ENCODE data around the gene APOA5. TPM values are rescaled to one million over a fixed set of nuclear protein-coding genes. Genes with fewer than 3 reads are reported as not detected.
A peak's percentile ranks its signal among the peaks of the same experiment; 100 is the strongest.
"Not testable (repeated sequence)": the region's sequence is repeated elsewhere in the genome, so short reads cannot be mapped to it uniquely, and the experiment has no call there.

APOA5 gene
- total RNA-seq, 2 experiments from 2014 or later = not detected

GRCh38 chr11:116771935-116772334 is 19.7 kb downstream of the APOA5 start:
- Histone ChIP-seq H3K27ac (ENCODE audit: low read depth, low read length, poor library complexity, severe bottlenecking) (peak overlapping the region; percentile 81), H3K79me2 (ENCODE audit: insufficient read depth, low read depth, low read length) (peaks cover 33% of the 10 kb centered on the region), H3K9me2 (ENCODE audit: insufficient read depth, low read length) (no peaks in the 10 kb centered on the region), H3K36me3 (ENCODE audit: insufficient read depth, low read length) (peaks cover 39% of the 10 kb centered on the region), H3K4me1 (ENCODE audit: insufficient read depth, low read length, poor library complexity, severe bottlenecking) (peaks cover 43% of the 10 kb centered on the region), H4K20me1 (ENCODE audit: insufficient read depth, low read length) (no peaks in the 10 kb centered on the region), H2AFZ (ENCODE audit: low read length) (peak overlapping the region; percentile 53; the same call in 1 of the 2 replicates), H3K9me3 (ENCODE audit: low read length) (no peaks in the 10 kb centered on the region), H3K4me3 (ENCODE audit: low read depth, low read length, poor library complexity, severe bottlenecking) (peak overlapping the region; percentile 81), H3K4me2 (ENCODE audit: low read length) (peak overlapping the region; percentile 86)
- peak; percentile 6 for DNase-seq (ENCODE audit: low spot score)
- ChIA-PET CTCF (ENCODE audit: unreplicated experiment) (interaction anchor here (1.3 kb wide), 1 partner anchor 15 kb away, joined by 4 read pairs; no protein-coding TSS in a partner anchor), POLR2A (interaction anchor here (0.5 to 3.2 kb wide), 6 partner anchors 8 to 1428 kb away, joined by 3 to 19 read pairs (median 4); partner anchors contain the start of gene ZPR1)
- intact Hi-C loops (cut with micrococcal nuclease; ENCODE audit: unreplicated experiment) = loop anchor here (1.0 to 5.0 kb wide), 3 partner anchors 16 to 460 kb away; partner anchors contain the start of genes PCSK7, RNF214, SIDT2 and ZPR1
- TF ChIP-seq EZH2phosphoT487 (IDR thresholded peaks at IDR 0.05; ENCODE audit: borderline replicate concordance, low read depth, low read length) (no peak), CTCF (conservative IDR thresholded peaks at IDR 0.05; ENCODE audit: low read length) (no peak)
- TSS peak; percentile 75 for BruUV-seq (replicated peaks)

DNA sequence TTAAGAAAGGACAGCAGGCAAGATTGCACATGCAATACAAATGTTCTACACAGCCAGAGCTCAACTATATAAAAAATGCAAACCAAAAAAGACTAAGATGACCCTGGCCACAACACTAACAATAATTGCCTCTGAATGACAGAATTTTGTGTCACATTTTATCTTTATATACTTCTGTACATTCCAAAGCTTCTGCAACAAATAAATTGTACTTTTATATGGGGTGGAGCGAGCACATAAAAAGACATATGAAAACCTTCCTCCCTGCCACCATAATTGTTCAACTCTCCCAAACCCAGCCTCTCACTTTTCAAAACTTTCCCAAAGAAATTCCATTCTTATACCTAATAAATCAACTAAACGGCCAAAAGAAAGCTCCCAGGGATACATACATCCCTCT is 29.5 kb downstream of the APOA5 start:
- no peak for TF ChIP-seq EZH2phosphoT487 (IDR thresholded peaks at IDR 0.05; ENCODE audit: borderline replicate concordance, low read depth, low read length)
- TF ChIP-seq CTCF (conservative IDR thresholded peaks at IDR 0.05; ENCODE audit: low read length) = no peak
- H3K27ac ChIP-seq (ENCODE audit: low read depth, low read length, poor library complexity, severe bottlenecking) = no peak overlapping the region
- no peak overlapping the region for H2AFZ ChIP-seq (ENCODE audit: low read length)
- no peak for DNase-seq (ENCODE audit: low spot score)
- H3K36me3 ChIP-seq (ENCODE audit: insufficient read depth, low read length) = peaks cover 95% of the 10 kb centered on the region
- no peak overlapping the region for H3K4me2 ChIP-seq (ENCODE audit: low read length)
- intact Hi-C loops (cut with micrococcal nuclease; ENCODE audit: unreplicated experiment) = no loop called here
- POLR2A ChIA-PET = interaction anchor here (0.9 kb wide), 1 partner anchor 9 kb away, joined by 3 read pairs; no protein-coding TSS in a partner anchor
- H4K20me1 ChIP-seq (ENCODE audit: insufficient read depth, low read length) = no peaks in the 10 kb centered on the region; the same call in 1 of the 2 replicates
- CTCF ChIA-PET (ENCODE audit: unreplicated experiment) = no interaction called here
- no peak overlapping the region for H3K4me3 ChIP-seq (ENCODE audit: low read depth, low read length, poor library complexity, severe bottlenecking)
- H3K4me1 ChIP-seq (ENCODE audit: insufficient read depth, low read length, poor library complexity, severe bottlenecking) = no peaks in the 10 kb centered on the region
- H3K9me3 ChIP-seq (ENCODE audit: low read length) = no peaks in the 10 kb centered on the region
- no peaks in the 10 kb centered on the region for H3K79me2 ChIP-seq (ENCODE audit: insufficient read depth, low read depth, low read length)
- BruUV-seq (replicated peaks) = no TSS peak
- H3K9me2 ChIP-seq (ENCODE audit: insufficient read depth, low read length) = no peaks in the 10 kb centered on the region

DNA sequence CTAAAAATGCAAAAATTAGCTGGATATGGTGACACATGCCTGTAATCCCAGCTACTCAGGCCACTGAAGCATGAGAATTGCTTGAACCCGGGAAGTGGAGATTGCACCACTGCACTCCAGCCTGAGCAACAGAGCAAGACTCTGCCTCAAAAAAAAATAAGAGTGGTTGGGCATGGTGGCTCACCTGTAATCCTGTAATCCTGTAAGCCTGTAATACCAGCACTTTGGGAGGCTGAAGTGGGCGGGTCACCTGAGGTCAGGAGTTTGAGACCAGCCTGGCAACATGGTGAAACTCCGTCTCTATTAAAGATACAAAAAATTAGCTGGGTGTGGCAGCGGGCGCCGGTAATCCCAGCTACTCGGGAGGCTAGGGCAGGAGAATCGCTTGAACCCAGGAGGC is 35.6 kb downstream of the APOA5 start:
- POLR2A ChIA-PET = interaction anchor here (0.6 kb wide), 1 partner anchor 10 kb away, joined by 4 read pairs; no protein-coding TSS in a partner anchor
- H3K27ac ChIP-seq (ENCODE audit: low read depth, low read length, poor library complexity, severe bottlenecking); H3K4me1 ChIP-seq (ENCODE audit: insufficient read depth, low read length, poor library complexity, severe bottlenecking): not testable (repeated sequence)

More for the DNA sequence above, 35.6 kb downstream of the APOA5 start:
- H3K9me3 ChIP-seq (ENCODE audit: low read length); DNase-seq (ENCODE audit: low spot score); H3K4me2 ChIP-seq (ENCODE audit: low read length); H4K20me1 ChIP-seq (ENCODE audit: insufficient read depth, low read length); H3K79me2 ChIP-seq (ENCODE audit: insufficient read depth, low read depth, low read length); H3K4me3 ChIP-seq (ENCODE audit: low read depth, low read length, poor library complexity, severe bottlenecking); H2AFZ ChIP-seq (ENCODE audit: low read length); H3K9me2 ChIP-seq (ENCODE audit: insufficient read depth, low read length); CTCF ChIA-PET (ENCODE audit: unreplicated experiment); BruUV-seq (replicated peaks); intact Hi-C loops (cut with micrococcal nuclease; ENCODE audit: unreplicated experiment): not testable (repeated sequence)
- peaks cover 93% of the 10 kb centered on the region for H3K36me3 ChIP-seq (ENCODE audit: insufficient read depth, low read length)
